AG08395 (cell line): ENCODE measurements around the gene NTN3.

Experiments used
- DNase-seq: peaks from one replicate; pipeline ENCODE4 v3.0.0; 2012; ENCODE audit warnings: mixed read lengths, low spot score

NTN3 gene

GRCh38 chr16:2497116-2497630 is 26.1 kb downstream of the NTN3 start:
- DNase-seq, result no peak

- no peak for DNase-seq
These were observed 26.8 kb downstream of the NTN3 start for GRCh38 chr16:2497695-2498484.

DNA sequence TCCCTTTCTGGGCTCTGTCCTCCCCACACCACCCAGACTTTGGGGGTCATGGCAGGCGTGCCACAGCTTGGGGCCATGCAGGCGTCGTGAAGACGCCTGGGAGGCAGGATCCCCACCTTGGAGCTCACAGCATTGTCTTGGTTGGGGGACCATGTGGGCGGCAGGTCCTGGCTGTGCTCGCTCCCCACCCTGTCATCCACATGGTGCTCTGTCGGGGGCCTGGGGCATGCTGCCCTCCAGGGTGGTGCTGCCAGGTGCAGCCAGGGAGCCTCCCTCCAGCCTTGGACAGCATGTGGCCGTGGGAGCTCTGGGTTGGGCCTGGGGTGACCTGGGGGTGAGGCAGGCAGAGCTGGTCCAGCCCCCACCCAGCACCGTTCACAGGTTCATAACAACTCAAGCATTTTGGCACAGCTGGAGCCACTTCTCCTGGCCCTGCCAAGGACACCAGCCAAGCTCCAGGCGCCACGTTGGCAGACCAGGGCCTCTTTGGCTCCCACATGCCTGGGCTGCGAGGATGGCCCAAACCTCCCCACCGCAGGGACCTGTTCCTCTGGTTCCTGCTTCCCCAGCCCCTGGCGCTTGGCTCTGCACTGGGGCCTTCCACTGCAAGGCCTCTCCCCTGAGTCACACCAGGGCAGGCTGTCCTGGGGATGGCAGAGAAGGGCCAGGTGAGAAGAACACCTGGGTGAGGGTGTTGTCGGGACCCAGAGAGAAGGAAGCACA is 27.6 kb downstream of the NTN3 start:
- DNase-seq, result no peak

DNA sequence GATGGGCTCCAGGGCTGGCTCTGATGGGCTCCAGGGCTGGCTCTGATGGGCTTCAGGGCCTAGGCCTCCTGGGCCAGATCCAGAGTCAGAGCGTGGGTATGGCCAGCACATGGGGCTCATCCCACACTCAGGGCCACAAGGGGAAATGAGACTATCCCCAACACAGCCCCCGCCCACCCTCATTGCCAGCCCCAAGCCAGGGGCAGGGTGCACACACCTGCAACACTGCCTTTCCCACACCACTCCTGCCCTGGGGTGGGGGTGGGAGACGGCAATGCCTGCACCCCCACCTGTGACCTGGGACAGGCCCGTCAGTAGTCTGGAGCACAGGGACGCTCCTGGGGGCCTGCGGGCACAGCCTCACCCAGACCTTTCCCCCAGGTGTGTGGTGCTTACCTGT is 28.4 kb downstream of the NTN3 start:
- no peak for DNase-seq

GRCh38 chr16:2499890-2500429 is 28.9 kb downstream of the NTN3 start:
- no peak for DNase-seq

DNA sequence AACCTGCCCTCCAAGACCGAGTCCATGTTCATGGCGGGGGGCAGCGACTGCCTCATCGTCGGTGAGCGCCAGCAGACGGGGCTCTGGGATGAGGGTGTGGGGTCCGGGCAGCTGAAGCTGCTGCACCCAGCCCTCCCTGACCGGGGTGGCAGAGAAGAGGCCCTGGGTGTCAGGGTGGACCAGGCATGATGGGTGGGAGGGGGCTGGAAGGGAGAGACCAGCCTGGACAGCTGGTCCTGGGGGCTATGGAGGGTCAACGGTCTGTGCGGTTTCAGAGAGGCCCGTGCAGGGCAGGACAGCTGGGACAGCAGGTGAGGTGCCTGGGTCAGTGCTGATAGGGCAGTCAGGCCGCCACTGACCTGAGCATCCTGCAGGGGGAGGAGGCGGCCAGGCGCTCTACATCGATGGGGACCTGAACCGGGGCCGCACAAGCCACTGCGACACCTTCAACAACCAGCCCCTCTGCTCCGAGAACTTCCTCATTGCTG is 29.4 kb downstream of the NTN3 start:
- DNase-seq, result no peak

GRCh38 chr16:2500918-2501750 is 30.0 kb downstream of the NTN3 start:
- DNase-seq, result peak; percentile 80

DNA sequence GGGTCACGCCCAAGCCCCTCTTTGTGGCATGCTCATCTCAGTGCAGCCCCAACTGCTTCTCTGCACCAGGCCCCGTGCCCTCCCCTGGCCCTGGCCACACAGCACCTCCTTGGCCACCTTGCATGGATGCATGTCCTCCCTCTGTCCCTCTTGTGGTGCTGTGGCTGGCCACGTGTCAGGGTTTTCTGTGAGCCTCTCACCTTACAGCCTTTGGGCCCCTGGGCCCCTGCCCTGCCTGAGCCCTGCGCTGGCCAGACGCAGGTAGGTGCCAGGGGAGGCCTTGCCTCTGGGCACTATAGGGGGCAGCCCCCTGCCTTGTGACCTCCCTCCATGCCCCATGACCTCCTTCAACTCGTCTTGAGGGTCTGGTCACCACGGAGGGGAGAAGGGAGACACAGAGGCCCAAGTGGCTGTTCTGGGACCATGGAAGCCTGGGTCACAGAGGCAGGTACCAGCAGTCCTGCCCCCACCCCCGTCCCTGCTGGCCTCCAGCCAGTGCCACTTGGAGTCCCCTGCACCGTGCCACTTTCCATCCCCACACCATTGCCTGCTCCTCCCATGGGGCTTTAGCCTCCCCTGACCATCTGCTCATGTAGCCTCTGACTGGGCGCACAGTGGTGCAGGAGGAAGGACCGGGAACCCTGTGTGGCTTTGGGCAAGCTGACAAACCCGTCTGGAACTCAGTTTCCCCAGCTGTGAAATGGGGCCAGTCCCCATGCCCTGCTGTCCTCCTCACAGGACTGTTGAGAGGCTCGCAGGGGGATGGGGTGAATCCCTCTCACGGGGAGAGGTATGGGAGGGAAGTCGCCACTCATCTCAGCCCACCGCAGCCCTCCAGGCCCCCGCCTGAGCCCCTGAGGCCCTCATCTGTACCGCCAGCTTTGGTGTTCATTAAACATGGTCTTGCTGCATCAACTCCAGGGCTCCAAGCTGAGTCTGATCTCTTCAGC is 31.1 kb downstream of the NTN3 start:
- no peak for DNase-seq

DNA sequence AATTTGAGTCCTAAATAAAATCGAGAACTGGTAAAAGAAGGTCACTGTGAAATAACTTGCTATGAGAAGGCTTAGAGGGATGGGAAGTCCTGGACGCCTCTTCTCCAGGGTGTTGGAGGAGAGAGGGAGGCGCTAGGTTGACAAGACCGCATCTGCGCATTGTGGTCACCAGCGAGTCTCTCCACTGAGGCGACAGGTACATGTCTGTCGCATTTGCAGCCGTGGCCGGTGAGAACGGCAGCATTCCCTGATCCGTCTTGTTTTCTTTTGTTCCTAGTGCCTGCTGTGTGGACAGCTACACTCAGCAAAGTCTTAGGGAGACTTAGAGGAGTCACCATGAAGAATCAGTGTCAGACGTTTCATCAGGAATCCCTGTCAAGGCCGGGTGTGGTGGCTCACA is 34.6 kb downstream of the NTN3 start:
- DNase-seq, result no peak

- DNase-seq, result no peak
These were observed 36.1 kb downstream of the NTN3 start for GRCh38 chr16:2507052-2507659.

- no peak for DNase-seq
These were observed 36.6 kb downstream of the NTN3 start for GRCh38 chr16:2507665-2508064.

- no peak for DNase-seq
These were observed 37.8 kb downstream of the NTN3 start for GRCh38 chr16:2508722-2509400.

GRCh38 chr16:2511128-2511800 is 40.2 kb downstream of the NTN3 start:
- DNase-seq, result peak; percentile 76

GRCh38 chr16:2511996-2512734 is 41.1 kb downstream of the NTN3 start:
- DNase-seq, result no peak

DNA sequence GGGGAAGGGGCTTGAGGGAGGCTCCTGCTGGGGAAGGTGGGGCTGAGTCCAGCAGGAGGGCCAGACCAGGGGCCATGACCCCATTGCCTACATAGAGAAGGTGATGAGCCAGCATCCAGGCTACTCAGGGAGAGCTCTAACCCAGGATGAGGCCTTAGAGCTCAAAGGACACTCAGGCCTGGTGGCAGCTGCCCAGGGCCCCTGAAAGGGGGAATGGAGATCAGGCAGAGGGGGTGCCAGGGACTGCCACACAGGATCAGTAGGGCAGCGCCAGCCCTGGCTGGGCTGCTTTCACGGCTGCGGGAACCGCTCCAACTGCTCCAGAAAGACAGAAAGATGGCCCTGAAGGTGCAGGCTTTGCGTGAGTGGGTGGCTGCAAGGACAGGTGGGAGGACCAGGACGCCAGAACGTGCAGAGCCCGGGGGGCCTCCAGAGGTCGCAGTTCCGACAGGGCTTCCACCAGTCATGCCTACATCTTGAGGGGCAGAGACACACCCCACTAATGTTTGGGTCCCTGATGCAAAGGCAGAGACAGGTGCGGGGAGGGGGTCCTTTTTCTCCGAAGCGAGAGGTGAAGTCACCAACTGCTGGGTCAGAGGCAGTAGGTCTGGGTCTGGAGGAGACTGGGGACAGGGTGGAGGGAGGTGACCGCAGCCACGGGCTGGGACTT is 41.8 kb downstream of the NTN3 start:
- no peak for DNase-seq

DNA sequence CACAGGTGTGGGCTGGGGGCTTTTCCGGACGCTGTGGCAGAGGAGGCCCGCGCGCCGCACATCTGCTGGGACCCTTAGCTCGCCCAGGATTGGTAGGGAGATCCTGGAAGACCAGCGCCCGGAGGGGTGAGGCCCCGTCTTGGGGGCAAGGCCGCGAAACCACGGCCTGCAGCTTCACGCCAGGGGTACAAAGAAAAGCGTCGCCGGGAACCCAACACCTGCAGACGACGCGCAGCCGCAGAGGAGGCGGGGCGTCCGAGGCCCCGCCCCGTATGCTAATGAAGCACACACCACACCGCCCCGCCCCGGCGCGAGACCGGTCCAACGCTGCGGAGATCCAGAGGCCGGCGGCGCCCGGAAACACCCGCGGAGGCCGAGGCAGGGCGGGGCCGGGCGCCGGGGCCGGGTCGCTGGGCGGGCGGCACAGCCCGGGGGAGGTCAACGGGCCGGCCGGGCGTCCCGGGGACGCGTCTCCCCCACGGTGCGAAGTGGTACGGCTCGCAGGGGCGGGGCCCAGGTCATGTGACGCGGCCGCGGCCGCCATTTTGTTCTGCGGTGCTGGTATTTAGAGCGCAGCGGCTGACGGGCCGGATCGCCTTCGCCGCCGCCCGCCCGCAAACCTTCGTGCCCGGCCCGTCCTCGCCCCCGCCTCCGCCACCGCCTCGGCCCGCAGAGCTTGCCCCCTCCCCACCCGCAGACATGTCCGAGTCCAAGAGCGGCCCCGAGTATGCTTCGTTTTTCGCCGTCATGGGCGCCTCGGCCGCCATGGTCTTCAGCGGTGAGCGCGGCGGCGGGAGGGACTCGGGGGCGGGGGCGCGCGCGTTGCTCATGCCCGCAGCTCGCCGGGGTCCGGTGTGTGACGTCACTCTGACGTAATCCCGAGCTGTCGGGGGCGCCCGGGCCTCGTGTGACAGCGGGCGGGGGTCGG is 42.6 kb downstream of the NTN3 start, which contains the start of gene ATP6V0C:
TSS of gene ATP6V0C (plus strand) at position 548 of the 928 bp plus-strand sequence. CDS start at position 700, 152 bp downstream.
- peak; percentile 94 for DNase-seq
